LNCaP clone FGC (cell line): Measurements from ENCODE around the gene HES4.
"Not testable (repeated sequence)": the region's sequence is repeated elsewhere in the genome, so short reads cannot be mapped to it uniquely, and the experiment has no call there.

Experiments used
- DNase-seq: peaks from one replicate; pipeline ENCODE4 v3.0.0-alpha.2; 2011; ENCODE audit warnings: low read depth
- H3K4me3 ChIP-seq: 2 replicates; pipeline ENCODE4 v1.5.1; 2011; ENCODE audit warnings: mild to moderate bottlenecking, low read depth, low read length, control low read depth
- CTCF ChIP-seq: IDR thresholded peaks from 2 replicates; pipeline ENCODE4 v1.5.1; 2012; ENCODE audit warnings: mild to moderate bottlenecking; ENCODE audit not compliant: control insufficient read depth, insufficient read depth; ENCODE audit errors: extremely low read depth

HES4 gene

GRCh38 chr1:1033731-1034438, 34.0 kb upstream of the HES4 start:
- H3K4me3 ChIP-seq = no peak overlapping the region
- DNase-seq = no peak
- no peak for TF ChIP-seq CTCF

- DNase-seq = no peak
- peak; percentile 40 for TF ChIP-seq CTCF
- H3K4me3 ChIP-seq = 0 out of 2 replicates have a peak overlapping the region, but pooled peaks have one; percentile 4
Observed at GRCh38 chr1:1033009-1033587, 33.2 kb upstream of the HES4 start.

- DNase-seq = no peak
- TF ChIP-seq CTCF = no peak
Observed at GRCh38 chr1:1032424-1032823, 32.5 kb upstream of the HES4 start.

GRCh38 chr1:1031659-1032235, 31.9 kb upstream of the HES4 start:
- no peak for TF ChIP-seq CTCF
- DNase-seq = no peak
- no peak overlapping the region for H3K4me3 ChIP-seq

More at GRCh38 chr1:1032424-1032823, 32.5 kb upstream of the HES4 start:
- H3K4me3 ChIP-seq = no peak overlapping the region

- H3K4me3 ChIP-seq, DNase-seq: not testable (repeated sequence)
Observed at GRCh38 chr1:1030867-1031658, 31.2 kb upstream of the HES4 start.

GRCh38 chr1:1027791-1028190, 27.9 kb upstream of the HES4 start:
- no peak for DNase-seq
- H3K4me3 ChIP-seq = no peak overlapping the region
- TF ChIP-seq CTCF = no peak
